ENCODE results near the gene REST. TPM values are rescaled to one million over a fixed set of nuclear protein-coding genes. Genes with fewer than 3 reads are reported as not detected.

REST gene, protein sequence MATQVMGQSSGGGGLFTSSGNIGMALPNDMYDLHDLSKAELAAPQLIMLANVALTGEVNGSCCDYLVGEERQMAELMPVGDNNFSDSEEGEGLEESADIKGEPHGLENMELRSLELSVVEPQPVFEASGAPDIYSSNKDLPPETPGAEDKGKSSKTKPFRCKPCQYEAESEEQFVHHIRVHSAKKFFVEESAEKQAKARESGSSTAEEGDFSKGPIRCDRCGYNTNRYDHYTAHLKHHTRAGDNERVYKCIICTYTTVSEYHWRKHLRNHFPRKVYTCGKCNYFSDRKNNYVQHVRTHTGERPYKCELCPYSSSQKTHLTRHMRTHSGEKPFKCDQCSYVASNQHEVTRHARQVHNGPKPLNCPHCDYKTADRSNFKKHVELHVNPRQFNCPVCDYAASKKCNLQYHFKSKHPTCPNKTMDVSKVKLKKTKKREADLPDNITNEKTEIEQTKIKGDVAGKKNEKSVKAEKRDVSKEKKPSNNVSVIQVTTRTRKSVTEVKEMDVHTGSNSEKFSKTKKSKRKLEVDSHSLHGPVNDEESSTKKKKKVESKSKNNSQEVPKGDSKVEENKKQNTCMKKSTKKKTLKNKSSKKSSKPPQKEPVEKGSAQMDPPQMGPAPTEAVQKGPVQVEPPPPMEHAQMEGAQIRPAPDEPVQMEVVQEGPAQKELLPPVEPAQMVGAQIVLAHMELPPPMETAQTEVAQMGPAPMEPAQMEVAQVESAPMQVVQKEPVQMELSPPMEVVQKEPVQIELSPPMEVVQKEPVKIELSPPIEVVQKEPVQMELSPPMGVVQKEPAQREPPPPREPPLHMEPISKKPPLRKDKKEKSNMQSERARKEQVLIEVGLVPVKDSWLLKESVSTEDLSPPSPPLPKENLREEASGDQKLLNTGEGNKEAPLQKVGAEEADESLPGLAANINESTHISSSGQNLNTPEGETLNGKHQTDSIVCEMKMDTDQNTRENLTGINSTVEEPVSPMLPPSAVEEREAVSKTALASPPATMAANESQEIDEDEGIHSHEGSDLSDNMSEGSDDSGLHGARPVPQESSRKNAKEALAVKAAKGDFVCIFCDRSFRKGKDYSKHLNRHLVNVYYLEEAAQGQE
- 2.2 TPM for polyA plus RNA-seq (2012; ENCODE audit: insufficient read length, low read depth)

DNA sequence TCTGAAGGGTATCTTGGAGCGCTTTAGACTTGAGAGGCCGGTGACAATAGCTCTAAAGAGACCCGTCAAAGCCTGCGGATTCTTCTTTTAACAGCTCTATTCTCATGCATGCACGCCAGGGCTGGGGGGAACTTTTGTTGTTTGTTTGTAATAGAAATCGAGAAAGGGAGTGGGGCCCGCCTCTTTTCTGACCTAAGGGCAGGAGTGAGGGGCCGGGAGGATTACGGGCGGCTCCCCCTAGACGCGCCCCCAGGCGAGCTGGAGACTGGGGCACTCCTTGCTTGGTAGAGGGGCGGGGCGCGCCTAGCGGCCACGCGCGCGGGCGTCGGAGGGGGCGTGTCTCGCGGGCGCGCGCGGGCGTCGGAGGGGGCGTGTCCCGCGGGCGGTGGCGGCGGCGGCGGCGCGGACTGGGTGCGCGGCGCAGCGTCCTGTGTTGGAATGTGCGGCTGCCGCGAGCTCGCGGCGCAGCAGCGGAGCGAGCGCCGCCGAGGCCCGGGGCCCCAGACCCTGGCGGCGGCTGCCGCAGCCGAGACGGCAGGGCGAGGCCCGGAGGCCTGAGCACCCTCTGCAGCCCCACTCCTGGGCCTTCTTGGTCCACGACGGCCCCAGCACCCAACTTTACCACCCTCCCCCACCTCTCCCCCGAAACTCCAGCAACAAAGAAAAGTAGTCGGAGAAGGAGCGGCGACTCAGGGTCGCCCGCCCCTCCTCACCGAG is at the start of gene REST:
REST (plus strand) TSS at position 412 of the 717 bp plus-strand sequence. CDS start 2,739 bp downstream, outside the sequence.
- TF ChIP-seq FOXP2 (optimal IDR thresholded peaks at IDR 0.05; ENCODE audit: borderline replicate concordance, extremely low read depth, extremely low read length, insufficient read depth) (peak; percentile 30), REST (IDR thresholded peaks at IDR 0.05; ENCODE audit: insufficient read depth in 1 of 2, low read depth in 2 of 2, low read length in 2 of 2) (no peak)

DNA sequence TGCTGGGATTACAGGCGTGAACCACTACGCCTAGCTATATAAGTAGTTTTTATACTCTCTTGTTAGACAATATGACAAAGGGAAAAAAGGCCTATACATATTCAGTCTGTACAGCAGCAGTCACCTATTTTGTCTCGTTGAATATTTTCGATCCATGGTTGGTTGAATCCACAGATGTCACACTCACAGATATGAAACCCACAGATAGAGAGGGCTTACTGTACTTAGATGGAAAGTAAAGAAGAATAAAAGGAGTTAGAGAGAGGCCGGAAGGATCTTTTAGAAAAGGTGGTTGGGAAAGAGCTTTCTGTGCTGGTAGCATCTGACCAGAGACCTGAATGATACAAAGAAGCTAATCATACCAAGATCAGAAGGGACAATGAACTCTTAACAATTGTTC is 47.9 kb upstream of the REST start:
- TF ChIP-seq TAF1 (IDR thresholded peaks at IDR 0.05; ENCODE audit: borderline replicate concordance, insufficient read depth, low read length) (no peak), REST (IDR thresholded peaks at IDR 0.05; ENCODE audit: insufficient read depth in 1 of 2, low read depth in 2 of 2, low read length in 2 of 2) (no peak), SIN3A (IDR thresholded peaks at IDR 0.05; ENCODE audit: borderline replicate concordance, insufficient read depth, low read length) (no peak), FOXP2 (optimal IDR thresholded peaks at IDR 0.05; ENCODE audit: borderline replicate concordance, extremely low read depth, extremely low read length, insufficient read depth) (no peak), POLR2AphosphoS5 (IDR thresholded peaks at IDR 0.05; ENCODE audit: low read depth, low read length) (no peak)

DNA sequence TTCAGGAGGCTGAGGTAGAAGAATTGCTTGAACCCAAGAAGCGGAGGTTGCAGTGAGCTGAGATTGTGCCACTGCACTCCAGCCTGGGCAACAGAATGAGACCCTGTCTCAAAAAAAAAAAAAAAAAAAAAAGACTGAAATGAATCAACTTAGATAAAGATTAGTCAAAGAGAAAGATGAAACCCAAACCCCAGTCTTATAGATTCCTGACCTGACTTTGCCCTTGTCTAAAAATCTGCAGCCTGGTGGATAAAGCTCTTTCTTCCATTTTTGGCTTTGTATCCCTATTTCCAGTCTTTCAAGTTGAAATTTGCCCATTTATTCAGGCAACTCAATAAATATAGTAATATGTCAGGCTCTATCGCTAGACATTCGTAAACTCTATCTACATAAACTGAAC is 46.9 kb upstream of the REST start:
- TF ChIP-seq TAF1 (IDR thresholded peaks at IDR 0.05; ENCODE audit: borderline replicate concordance, insufficient read depth, low read length) (no peak), POLR2AphosphoS5 (IDR thresholded peaks at IDR 0.05; ENCODE audit: low read depth, low read length) (no peak), SIN3A (IDR thresholded peaks at IDR 0.05; ENCODE audit: borderline replicate concordance, insufficient read depth, low read length) (no peak), FOXP2 (optimal IDR thresholded peaks at IDR 0.05; ENCODE audit: borderline replicate concordance, extremely low read depth, extremely low read length, insufficient read depth) (no peak)

DNA sequence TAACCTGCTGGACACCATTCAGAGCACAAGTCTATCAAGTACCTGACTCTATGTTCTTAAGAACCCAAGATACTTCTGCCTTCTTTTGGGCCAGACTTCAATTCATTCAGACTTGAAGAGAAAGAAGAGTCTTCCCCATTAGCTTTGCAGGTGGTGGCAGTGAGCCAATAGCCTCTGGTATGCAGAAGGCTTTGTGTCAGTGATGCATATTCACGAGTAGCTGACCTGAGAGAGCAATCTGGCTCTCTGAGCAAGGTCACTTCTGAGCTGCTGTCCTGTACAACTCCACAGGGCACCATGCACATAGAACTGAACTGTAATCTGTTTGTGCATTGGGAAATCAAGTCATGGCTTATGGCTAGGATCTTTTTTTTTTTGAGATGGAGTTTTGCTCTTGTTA is 46.3 kb upstream of the REST start:
- TF ChIP-seq FOXP2 (optimal IDR thresholded peaks at IDR 0.05; ENCODE audit: borderline replicate concordance, extremely low read depth, extremely low read length, insufficient read depth) (no peak), TAF1 (IDR thresholded peaks at IDR 0.05; ENCODE audit: borderline replicate concordance, insufficient read depth, low read length) (no peak), POLR2AphosphoS5 (IDR thresholded peaks at IDR 0.05; ENCODE audit: low read depth, low read length) (no peak), SIN3A (IDR thresholded peaks at IDR 0.05; ENCODE audit: borderline replicate concordance, insufficient read depth, low read length) (no peak), REST (IDR thresholded peaks at IDR 0.05; ENCODE audit: insufficient read depth in 1 of 2, low read depth in 2 of 2, low read length in 2 of 2) (no peak)
